Measurements from ENCODE around the gene NUDT8.
A peak's percentile ranks its signal among the peaks of the same experiment; 100 is the strongest.
"Not testable (repeated sequence)": the region's sequence is repeated elsewhere in the genome, so short reads cannot be mapped to it uniquely, and the experiment has no call there.

The NUDT8 gene

DNA sequence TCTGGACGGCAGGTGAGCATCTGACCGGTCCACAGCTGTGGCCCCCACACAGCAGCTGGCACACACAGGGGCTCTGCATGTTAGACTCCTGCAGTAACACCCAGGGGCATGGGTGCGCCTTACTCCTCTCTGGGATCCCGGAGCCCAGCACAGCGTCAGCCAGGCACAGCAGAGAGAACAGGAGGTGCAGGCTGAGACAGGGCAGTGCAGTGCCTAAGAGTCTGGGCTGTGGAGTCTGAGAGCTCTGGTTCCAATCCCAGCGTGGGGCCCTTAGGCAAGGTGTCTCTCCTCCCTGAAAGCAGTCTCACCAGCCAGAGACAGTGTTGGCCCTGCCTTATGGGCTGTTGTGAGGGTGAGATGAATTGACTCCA lies 2.3 kb downstream of the NUDT8 start:
- DNase-seq = no peak

- DNase-seq = no peak
These were observed 2.8 kb downstream of the NUDT8 start for GRCh38 chr11:67626970-67627369.

DNA sequence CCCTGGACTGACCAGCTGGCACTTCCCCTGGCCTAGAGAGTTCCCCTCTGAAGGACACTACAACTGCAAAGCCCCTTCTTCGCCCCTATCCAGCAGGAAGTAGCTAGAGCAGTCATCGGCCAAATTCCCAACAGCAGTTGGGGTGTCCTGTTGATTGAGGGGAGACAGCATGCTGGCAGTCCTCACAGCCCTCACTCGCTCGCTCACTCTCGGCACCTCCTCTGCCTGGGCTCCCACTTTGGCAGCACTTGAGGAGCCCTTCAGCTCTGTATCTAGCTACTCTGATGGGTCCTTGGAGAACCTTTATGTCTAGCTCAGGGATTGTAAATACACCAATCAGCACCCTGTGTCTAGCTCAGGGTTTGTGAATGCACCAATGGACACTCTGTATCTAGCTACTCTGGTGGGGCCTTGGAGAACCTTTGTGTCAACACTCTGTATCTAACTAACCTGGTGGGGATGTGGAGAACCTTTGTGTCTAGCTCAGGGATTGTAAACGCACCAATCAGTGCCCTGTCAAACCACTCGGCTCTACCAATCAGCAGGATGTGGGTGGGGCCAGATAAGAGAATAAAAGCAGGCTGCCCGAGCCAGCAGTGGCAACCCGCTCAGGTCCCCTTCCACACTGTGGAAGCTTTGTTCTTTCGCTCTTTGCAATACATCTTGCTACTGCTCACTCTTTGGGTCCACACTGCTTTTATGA lies 3.5 kb downstream of the NUDT8 start:
- DNase-seq = not testable (repeated sequence)

GRCh38 chr11:67623795-67624194 lies 5.9 kb downstream of the NUDT8 start:
- not testable (repeated sequence) for DNase-seq

DNA sequence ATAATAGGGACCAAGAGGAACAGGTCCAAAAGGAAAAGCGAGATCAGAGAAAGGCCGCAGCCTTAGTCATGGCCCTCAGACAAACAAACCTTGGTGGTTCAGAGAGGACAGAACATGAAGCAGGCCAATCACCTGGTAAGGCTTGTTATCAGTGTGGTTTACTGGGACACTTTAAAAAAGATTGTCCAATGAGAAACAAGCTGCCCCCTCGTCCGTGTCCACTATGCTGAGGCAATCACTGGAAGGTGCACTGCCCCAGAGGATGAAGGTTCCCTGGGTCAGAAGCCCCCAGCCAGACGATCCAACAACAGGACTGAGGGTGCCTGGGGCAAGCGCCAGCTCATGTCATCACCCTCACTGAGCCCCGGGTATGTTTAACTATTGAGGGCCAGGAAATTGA lies 6.8 kb downstream of the NUDT8 start:
- DNase-seq = not testable (repeated sequence)

DNA sequence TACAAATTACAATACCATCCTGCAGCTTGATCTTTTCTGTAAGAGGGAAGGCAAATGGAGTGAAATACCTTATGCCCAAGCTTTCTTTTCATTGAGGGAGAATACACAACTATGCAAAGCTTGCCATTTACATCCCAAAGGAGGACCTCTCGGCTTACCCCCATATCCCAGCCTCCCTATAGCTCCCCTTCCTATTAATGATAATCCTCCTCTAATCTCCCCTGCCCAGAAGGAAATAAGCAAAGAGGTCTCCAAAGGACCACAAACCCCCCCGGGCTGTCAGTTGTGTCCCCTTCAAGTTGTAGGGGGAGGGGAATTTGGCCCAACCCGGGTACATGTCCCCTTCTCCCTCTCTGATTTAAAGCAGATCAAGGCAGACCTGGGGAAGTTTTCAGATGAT lies 7.8 kb downstream of the NUDT8 start:
- DNase-seq = not testable (repeated sequence)

GRCh38 chr11:67620621-67621020 lies 9.1 kb downstream of the NUDT8 start:
- not testable (repeated sequence) for DNase-seq

- not testable (repeated sequence) for DNase-seq
These were observed 9.8 kb downstream of the NUDT8 start for GRCh38 chr11:67619683-67620618.

DNA sequence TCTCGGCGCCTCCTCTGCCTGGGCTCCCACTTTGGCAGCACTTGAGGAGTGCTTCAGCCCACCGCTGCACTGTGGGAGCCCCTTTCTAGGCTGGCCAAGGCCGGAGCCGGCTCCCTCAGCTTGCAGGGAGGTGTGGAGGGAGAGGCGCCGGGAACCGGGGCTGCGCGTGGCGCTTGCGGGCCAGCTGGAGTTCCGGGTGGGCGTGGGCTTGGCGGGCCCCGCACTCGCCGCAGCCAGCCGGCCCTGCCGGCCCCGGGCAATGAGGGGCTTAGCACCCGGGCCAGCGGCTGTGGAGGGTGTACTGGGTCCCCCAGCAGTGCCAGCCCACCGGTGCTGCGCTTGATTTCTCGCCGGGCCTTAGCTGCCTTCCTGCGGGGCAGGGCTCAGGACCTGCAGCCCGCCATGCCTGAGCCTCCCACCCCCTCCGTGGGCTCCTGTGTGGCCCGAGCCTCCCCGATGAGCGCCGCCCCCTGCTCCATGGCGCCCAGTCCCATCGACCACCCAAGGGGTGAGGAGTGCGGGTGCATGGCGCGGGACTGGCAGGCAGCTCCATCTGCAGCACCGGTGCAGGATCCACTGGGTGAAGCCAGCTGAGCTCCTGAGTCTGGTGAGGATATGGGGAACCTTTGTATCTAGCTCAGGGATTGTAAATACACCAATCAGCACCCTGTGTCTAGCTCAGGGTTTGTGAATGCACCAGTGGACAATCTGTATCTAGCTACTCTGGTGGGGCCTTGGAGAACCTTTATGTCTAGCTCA lies 10.7 kb downstream of the NUDT8 start:
- DNase-seq = not testable (repeated sequence)

- no peak for DNase-seq
These were observed 12.3 kb downstream of the NUDT8 start for GRCh38 chr11:67617243-67617953.

DNA sequence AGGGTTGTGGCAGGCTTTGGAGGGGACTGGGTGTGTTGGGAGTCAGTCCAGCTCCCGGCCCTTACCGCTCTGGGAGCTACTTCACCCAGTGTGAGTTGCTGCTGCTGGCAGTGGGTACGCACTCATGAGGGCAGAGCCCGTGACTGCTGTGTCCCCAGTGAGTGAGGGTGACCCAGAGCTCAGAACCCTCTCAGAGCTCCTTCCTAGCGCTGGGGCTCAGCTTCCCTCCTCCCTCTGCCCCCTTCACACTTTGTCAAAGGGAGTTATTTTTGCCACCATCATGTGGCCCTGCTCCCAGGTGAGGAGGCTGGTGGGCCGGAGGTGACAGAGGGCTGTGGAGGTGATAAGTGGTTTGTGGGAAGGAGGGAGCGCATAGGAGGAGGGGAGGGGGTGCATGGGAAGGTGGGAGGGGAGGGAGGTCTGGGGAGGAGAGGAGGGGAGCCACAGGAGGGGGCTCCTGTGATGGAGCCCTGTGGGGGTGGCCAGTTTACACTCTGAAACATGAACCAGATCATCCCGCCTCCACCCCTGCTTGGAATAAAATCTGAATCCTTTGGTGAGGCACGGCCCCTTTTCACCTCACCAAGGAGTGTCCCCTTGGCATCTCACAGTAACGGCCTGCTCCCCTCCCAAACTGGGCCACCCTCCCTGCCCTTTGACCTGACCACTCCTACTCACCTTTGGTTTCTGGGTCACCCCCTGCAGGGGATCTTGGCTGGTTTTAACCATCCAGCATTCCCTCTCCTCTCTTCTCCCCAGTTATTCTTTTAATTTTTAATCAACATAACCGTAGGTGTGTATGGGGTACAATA lies 13.1 kb downstream of the NUDT8 start:
- DNase-seq = no peak

DNA sequence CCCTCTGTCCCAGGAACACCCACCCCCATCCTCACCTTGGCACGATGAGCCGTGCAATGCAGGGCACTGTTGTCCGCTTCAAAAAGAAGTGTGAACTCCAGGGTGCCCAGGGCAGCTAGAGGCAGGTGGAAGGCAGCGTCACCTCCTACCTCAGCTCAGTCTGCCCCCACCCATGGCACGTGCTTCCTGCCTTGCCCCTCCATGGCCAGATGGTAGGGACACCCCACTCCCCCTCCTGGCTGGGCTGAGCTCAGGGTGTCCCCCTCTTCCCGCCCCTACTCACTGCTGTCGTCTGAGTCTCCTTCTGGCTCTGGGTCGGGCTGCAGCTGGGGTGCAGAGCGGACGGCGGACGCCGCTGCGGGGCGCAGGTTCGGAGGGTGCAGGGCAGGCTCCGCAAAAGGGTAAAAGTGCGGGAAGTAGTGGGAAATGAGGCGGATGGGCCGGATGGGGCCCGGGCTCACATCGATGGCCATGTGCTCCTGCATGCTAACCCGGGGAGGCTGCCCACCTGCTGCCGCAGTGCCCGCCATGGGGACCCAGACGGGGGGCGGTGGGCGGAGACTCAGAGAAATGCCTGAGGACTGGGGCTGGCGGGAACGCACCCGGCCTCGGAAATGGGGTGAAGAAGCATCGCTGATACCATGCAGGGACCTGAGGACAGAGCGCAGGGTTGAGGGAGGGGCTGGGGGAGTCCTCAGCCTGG lies 13.9 kb downstream of the NUDT8 start:
- no peak for DNase-seq

DNA sequence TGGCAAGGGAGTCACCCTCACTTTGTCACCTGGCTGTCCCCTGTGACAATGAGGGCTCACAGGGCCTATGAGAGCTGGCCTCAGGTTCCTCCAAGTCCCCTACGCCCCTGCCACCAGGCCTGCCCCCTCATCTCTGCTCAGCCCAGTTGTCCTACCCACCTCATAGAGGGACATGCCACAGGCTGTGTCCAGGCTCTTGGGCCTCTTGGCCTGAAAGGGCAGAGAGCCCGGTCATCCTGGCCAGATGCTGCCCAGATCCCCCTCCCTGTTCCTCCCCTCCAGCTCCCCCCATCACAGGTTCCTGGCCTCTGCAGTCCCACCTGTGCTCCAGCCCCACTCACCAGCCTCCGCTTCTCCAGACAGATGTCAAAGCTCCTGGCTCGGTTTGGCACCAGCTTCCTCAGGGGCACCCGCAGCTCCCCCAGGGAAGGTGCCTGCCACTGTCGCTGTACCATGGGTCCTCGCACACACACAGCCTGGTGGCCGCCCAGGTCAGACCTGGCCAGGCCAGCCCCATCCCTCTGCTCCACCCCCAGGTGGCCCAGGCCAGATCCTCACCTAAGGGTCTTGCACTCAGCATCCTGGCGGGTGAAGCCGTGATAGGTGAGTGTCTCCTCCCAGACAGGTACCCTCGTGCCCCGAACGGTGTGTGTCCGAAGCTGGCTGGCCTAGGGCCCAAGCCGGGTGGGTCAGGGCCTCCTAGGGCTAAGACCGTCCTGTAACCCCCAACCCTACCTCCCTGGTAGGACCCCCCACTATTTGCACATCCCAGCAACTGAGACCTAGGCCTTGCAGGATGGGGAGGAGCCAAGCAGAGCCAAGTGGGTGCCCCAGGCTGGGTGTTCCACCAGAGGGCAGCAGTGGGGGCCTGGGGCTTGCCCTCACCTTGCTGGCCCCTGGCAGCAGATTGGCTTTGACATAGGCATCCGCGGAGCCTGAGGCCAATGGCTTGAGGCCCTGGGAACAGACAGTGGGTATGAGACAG lies 14.7 kb downstream of the NUDT8 start:
- peak; percentile 54 for DNase-seq

GRCh38 chr11:67613960-67614715 lies 15.6 kb downstream of the NUDT8 start:
- DNase-seq = peak; percentile 76

- no peak for DNase-seq
These were observed 16.3 kb downstream of the NUDT8 start for GRCh38 chr11:67613313-67613959.

- DNase-seq = no peak
These were observed 17.0 kb downstream of the NUDT8 start for GRCh38 chr11:67612751-67613150.

DNA sequence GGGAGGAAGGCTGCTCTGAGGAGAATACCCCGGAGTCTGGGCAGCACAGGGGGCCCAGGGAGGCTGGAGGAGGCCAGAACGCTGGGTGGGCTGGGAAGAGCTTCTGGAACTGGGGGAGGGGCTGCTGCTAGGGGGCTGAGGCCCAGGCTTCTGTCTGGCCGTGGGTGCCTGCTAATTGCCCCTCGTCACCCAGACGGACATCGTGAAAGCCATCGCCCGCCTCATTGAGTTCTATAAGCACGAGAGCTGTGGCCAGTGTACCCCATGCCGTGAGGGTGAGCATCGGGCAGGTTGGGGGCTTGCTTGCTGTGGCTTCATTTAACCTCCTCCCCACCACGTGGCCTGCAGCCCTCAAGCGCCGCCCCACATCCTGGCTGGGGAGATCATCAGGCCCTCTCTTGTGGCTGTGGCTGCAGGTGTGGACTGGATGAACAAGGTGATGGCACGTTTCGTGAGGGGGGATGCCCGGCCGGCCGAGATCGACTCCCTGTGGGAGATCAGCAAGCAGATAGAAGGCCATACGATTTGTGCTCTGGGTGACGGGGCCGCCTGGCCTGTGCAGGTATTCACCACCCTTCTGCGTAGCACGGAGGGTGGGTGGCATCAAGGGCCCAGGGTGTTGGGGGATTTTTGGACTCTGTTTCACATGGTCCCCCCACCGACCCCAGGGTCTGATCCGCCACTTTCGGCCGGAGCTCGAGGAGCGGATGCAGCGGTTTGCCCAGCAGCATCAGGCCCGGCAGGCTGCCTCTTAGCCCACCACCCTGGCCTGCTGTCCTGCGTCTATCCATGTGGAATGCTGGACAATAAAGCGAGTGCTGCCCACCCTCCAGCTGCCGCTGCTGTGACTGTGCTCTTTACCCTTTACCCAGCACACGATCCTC lies 17.8 kb downstream of the NUDT8 start:
- no peak for DNase-seq

Data from activated CD4-positive, alpha-beta T cell treated with anti-CD3 and anti-CD28 coated beads, Interleukin-2, amount 50 U/mL, for 1 hour (primary cell).